HEK293T (cell line): ENCODE results near the gene BLCAP.

ENCODE experiments used
- BHLHE40 ChIP-seq: fragments of 450-650 bp; IDR thresholded peaks from 2 replicates; pipeline ENCODE4 v1.6.1; 2016; ENCODE audit warnings: mild to moderate bottlenecking, moderate library complexity, borderline replicate concordance
- CTBP1 ChIP-seq: fragments of 450-650 bp; IDR thresholded peaks from 2 replicates; pipeline ENCODE4 v1.6.1; 2016; ENCODE audit warnings: borderline replicate concordance
- ELF4 ChIP-seq: fragments of 450-650 bp; IDR thresholded peaks from 2 replicates; pipeline ENCODE4 v1.6.1; 2017; ENCODE audit warnings: antibody characterized with exemption
- FOXK2 ChIP-seq: fragments of 450-650 bp; IDR thresholded peaks from 2 replicates; pipeline ENCODE4 v1.6.1; 2016; ENCODE audit warnings: mild to moderate bottlenecking
- FOXM1 ChIP-seq: fragments of 450-650 bp; IDR thresholded peaks from 2 replicates; pipeline ENCODE4 v1.6.1; 2017; ENCODE audit warnings: mild to moderate bottlenecking, borderline replicate concordance
- LEF1 ChIP-seq: fragments of 450-650 bp; IDR thresholded peaks from 2 replicates; pipeline ENCODE4 v1.6.1; 2017; ENCODE audit warnings: mild to moderate bottlenecking, borderline replicate concordance
- SP1 ChIP-seq: fragments of 450-650 bp; IDR thresholded peaks from 2 replicates; pipeline ENCODE4 v1.6.1; 2017
- SUZ12 ChIP-seq: fragments of 450-650 bp; IDR thresholded peaks from 2 replicates; pipeline ENCODE4 v1.6.1; 2016; ENCODE audit warnings: mild to moderate bottlenecking
- TARDBP ChIP-seq: fragments of 450-650 bp; IDR thresholded peaks from 2 replicates; pipeline ENCODE4 v1.6.1; 2016

GRCh38 chr20:37526839-37527637 is 638 bp downstream of the BLCAP start:
- TF ChIP-seq LEF1 = no peak
- TF ChIP-seq BHLHE40 = no peak
- TF ChIP-seq TARDBP = no peak
- TF ChIP-seq CTBP1 = no peak
- TF ChIP-seq ELF4 = no peak
- no peak for TF ChIP-seq FOXK2
- no peak for TF ChIP-seq FOXM1
- TF ChIP-seq SUZ12 = no peak
- TF ChIP-seq SP1 = no peak
